NCI-H2171 (cell line): Measurements from ENCODE around the gene PRCD.
A peak's percentile ranks its signal among the peaks of the same experiment; 100 is the strongest.
"Not testable (repeated sequence)": the region's sequence is repeated elsewhere in the genome, so short reads cannot be mapped to it uniquely, and the experiment has no call there.

ENCODE experiments used
- DNase-seq: peaks from one replicate; lab custom pipeline; 2025; lab: John Stamatoyannopoulos, UW

PRCD gene

DNA sequence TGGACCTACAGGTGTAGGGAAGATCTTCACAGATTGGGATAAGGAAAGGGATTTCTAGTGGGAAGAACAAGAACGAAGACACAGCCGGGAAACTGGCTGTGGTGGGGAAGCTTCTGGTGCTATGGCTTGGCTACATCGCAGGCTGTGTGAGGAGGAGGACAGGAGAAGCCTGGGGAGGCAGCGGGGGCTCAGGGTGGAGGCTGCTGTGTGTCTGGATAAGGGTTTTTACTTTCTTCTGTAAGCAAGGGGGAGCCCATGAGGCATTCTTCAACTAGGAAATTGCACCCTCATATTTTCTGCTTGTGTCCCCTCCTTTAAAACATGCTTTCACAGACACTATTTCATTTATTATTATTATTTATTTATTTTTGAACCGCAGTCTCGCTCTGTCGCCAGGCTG, 35.7 kb upstream of the PRCD start:
- DNase-seq = no peak

DNA sequence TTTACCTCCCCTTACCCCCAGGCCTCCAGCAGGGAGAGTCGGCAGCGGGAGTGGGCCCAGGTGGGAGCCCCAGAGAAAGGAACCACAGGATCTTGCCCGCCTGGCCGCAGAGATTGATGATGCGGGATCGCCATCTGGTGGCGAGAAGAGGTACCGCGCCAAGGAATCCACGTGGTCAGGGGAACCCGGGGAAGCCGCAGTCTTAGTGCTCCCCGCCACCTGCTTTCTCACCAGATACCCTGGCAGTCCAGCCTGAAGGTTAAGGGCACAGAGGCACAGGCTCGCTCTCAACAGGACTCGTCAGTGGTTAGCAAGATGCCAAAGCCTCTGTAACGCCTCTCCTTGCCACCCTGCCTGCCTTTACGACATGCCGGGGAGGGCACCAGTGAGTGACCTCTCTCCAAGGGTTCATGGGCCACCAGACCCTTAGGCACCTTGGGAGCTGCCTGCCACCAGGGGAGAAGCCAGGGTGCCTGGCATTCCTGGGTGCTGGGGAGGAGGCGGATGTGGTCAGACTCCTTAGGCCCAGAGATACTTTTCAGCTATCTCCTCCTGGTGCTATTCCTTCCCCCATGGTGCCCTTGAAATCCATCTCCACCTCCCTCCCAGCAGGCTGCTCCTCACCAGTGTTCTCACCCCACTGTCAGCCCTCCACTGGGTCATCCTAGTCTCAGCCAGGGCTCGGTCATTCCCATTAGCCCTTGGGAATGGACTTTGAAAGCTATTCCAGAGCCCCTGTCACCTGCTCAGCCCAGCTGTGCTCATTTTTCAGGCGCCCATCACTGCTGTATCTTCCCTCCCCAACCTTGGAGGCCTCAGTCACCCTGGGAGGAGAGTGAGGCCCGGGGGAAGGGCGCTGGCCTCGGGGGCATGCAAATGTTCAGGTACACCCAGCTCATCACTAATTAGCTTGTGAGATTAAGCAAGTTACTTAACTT, 33.2 kb upstream of the PRCD start:
- DNase-seq = peak; percentile 61

DNA sequence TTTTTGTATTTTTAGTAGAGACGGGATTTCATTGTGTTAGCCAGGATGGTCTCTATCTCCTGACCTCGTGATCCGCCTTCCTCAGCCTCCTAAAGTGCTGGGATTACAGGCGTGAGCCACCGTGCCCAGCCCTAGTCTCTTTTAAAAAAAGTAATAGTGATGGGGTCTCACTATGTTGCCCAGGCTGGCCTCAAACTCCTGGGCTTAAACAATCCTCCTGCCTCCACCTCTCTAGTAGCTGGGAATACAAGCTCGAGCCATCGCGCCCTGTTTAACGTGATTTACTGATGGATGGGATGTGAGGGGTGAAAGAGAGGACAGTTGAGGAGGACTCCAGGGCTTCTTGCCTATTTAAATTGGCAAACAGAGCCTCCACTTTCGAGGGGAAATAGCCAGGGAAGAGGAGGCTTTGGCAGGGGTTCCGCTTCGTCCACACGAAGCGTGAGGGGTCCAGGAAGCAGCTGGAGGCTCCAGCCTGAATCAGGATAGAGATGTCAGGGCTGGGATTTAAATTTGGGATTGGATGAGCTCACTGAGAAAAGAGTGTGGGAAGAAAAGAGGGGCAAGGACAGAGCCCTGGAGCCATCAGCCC, 31.3 kb upstream of the PRCD start:
- not testable (repeated sequence) for DNase-seq

DNA sequence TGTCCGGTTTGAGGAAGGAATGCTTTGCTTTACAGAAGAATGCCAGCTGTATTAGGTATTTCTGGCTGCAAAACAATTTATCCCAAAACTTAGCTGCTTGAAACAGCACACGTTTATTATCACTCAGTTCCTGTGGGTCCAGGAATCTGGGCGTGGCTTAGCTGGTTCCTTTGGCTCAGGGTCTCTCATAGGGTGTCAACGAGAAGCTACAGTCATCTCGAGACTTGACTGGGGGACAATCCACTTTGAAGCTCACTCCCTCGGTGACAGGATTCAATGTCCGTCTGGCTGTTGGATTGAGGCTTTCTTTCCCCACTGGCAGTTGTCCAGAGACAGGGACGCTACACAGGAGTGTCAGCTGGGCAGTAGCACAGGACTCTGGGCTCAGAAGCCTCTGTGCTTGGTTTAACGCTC, 29.0 kb upstream of the PRCD start:
- no peak for DNase-seq

- no peak for DNase-seq
Observed at GRCh38 chr17:76511668-76512365, 28.0 kb upstream of the PRCD start.

DNA sequence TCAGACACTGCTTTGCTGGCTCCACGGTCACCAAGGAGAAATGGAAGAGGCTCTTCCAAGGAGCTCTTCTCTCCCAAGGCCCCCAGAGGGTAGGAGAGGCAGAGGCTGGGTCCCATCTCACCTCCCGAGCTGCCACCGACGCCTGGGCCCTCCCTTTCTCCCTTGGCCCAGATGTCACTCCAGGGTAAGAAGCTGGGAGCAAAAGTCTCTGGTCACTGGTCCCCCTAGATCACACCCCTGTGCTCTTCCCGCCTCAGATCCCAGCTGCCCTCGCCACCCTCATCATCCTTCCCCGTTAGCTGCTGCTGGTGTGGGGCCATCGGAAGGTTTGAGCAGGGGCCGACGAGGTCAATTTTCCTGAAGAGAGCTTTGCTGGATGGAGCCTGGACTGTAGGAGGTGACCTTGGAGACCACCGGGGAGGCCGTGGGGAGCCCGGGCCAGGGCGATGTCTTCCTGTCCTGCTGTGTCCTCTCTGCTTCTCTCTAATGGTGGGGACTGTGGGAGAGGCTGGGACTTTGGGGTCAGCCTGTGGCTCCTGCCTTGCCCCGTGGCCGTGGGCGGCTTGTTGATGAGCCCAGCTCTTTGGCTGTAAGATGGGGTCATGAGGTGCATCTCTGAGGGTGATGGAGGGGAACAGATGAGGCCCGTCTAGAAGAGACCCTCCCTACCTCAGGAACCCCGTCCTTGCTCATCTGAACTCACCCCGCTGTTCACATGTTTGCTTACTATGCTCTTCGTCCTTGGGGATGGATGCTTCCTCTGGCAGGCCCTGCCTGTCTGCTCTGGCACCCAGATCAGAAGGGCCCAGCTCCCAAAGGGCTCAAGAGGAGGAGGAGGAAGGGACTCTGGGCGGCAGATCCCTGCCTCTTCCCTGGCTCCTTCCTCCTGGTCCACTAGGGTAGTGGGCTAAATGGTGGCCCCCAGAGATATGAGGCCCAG, 27.2 kb upstream of the PRCD start:
- DNase-seq = no peak

GRCh38 chr17:76513306-76513692, 26.5 kb upstream of the PRCD start:
- DNase-seq = no peak

DNA sequence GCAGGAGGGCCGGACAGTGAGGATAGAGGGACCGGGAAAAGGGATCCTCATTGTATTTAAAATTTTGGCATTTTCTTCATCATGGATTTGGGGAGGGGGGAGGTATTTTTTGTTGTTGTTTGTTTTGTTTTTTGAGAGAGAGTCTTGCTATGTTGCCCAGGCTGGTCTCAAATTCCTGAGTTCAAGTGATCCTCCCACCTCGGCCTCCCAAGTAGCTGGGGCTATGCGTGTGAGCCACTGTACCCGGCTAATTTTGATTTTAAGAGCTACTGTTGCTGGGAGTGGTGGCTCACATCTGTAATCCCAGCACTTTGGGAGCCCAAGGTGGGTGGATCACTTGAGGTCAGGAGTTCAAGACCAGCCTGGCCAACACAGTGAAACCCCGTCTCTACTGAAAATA, 25.5 kb upstream of the PRCD start:
- not testable (repeated sequence) for DNase-seq

DNA sequence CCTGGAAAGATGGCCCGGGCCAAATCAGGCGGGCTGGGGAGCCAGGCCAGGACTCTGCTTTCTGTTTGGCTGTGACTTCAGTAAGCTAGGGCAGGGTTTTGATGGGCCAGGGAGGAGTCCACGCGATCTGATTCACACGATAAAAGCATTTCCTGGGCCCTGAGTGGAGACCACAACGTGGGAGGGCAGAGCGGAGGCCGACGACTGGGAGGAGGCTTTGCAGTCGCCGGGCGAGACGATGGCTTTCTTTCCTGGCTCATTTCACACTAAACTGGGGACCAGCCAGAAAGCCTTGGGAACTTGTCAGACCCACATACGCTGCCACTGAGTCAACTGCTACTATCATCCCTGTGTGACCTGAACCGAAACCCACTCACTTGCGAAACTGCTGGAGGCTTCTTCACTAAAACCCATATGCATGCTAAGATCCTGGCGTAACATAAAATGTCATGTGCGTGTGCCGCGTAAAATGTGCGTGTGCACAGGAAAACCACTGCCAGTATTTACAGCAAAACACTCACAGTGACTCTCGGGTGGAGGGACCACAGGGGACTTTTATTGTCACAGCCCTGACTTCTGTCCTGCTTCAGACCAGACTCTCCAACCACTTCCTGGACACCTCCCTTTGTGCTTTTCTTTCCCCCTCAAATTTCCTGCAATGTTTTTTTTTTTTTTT, 24.4 kb upstream of the PRCD start:
- DNase-seq = no peak

- DNase-seq = no peak
Observed at GRCh38 chr17:76517638-76518038, 22.2 kb upstream of the PRCD start.

DNA sequence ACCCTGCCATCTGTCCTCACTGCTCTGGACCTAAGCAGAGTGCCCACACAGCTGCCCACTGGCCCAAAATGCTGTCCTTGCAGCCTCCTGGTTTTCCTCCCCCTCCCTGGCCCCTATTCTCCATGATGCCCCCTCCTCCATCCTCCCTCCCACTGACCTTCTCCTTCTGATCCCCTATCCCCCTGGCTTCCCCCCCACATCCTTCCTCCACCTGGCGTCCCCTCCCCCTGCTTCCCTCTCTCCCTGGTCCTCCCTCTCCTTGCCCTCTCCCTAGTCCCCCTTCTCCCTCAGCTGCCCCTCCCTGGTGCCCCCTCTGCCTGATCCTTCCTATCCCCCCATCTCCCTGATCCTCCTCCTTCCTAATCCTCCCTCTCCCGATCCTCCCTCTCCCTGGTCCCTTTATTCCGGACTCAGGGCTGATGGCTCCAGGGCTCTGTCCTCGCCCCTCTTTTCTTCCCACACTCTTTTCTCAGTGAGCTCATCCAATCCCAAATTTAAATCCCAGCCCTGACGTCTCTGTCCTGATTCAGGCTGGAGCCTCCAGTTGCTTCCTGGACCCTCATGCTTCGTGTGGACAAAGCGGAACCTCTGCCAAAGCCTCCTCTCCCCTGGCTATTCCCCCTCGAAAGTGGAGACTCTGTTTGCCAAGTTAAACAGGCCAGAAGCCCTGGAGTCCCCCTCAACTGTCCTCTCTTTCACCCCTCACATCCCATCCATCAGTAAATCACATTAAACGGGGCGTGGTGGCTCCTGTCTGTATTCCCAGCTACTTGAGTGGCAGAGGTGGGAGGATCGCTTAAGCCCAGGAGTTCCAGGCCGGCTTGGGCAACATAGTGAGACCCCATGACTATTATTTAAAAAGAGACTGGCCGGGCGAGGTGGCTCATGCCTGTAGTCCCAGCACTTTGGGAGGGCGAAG, 20.5 kb upstream of the PRCD start:
- DNase-seq = no peak

DNA sequence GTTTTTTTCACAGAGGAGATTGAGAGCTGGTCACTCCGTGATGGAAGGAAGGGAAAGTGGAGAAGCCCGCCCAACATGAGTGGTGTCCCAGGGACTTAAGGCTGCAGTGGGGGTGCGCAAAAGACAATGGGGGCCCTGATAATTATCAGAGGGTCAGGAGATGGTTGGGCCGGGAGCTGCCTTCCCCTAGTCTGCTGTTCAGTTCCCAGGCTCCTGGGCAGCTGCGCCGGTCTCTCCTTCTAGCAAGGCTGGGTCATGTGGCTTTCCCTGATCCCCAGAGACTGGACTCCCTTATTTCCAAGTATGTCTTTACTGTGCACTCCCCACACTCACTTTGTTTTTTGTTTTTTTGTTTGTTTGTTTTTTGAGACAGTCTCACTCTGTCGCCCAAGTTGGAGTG, 18.6 kb upstream of the PRCD start:
- no peak for DNase-seq

GRCh38 chr17:76521683-76522082, 18.2 kb upstream of the PRCD start:
- not testable (repeated sequence) for DNase-seq

DNA sequence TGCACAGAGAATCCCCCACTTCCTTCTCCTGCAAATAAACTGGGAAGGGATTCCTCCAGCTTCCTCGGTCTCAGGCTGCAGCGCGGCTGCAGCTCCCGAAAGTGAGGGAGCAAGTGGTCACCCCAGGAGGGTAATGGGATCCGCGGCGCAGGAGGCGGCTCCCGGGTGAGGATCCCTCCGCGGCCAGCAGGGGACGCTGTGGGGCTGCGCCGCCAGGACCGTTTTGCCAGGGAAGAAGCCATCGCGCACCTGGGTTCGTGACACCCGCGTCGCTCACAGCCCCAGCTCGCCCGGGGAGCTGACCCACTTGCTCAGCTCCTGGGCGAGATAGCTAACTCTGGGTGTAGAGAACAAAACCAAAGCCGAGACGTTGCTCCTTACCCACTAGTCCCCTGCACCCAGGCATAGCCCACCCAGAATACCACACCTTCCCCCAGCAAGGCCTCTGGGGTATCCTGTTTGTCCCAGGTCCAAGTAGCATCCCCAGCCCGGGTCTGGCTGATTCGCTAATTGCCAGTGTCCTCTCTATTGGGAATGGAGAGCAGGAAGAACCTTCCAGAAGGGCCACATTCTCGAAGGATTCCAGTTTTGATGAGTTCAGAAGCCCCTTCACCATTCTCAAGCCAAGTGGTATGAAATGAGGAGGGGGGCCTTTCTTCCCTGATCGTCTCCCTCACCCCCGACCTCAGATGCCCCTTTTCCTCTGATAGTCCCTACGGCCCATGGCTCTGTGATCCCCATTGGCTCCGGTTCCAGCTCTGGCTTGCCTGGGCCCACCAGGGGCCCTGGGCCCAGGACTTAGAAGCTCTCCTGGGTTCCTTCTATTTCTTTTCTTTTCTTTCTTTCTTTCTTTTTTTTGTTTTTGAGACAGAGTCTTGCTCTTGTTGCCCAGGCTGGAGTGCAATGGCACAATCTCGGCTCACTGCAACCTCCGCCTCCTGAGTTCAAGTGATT, 16.5 kb upstream of the PRCD start:
- DNase-seq = peak; percentile 57

- DNase-seq = no peak
Observed at GRCh38 chr17:76524598-76525512, 15.0 kb upstream of the PRCD start.

DNA sequence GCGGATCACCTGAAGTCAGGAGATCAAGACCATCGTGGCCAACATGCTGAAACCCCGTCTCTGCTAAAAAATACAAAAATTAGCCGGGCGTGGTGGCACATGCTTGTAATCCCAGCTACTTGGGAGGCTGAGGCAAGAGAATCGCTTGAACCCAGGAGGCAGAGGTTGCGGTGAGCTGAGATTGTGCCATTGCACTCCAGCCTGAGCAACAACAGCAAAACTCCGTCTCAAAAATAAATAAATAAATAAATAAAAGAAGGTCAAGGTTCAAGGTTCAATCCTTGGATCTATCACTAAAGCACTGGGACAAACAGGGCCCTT, 14.4 kb upstream of the PRCD start:
- DNase-seq = not testable (repeated sequence)

GRCh38 chr17:76527016-76527415, 12.8 kb upstream of the PRCD start:
- DNase-seq = not testable (repeated sequence)
